Natural killer cell (primary cell): Measurements from ENCODE around the gene PEX11G. TPM values are rescaled to one million over a fixed set of nuclear protein-coding genes. Genes with fewer than 3 reads are reported as not detected.

Source experiments
- ATAC-seq, 3 donors: fragments of 150-1000 bp in 2 of 3; fragments of 200-7000 bp in 1 of 3; cut with Tn5 transposase; 1 replicate in 1 of 3; 2 replicates in 2 of 3; pipeline ENCODE4 v1.10.0; 2021; ENCODE audit warnings: mild to moderate bottlenecking in 2 of 3, moderate library complexity in 2 of 3
- DNase-seq, 2 donors: peaks; one replicate each; pipeline versions ENCODE4 v3.0.0 to v3.0.0-alpha.2; 2013 to 2021; ENCODE audit warnings: mixed read lengths in 1 of 2
- H3K27ac ChIP-seq: one replicate; pipeline ENCODE4 v1.5.1; 2013; ENCODE audit warnings: mild to moderate bottlenecking, low read length
- H3K27me3 ChIP-seq: one replicate; pipeline ENCODE4 v1.6.1; 2013; ENCODE audit warnings: low read length; ENCODE audit not compliant: control insufficient read depth, insufficient read depth
- H3K36me3 ChIP-seq: one replicate; pipeline ENCODE4 v1.6.1; 2013; ENCODE audit warnings: low read length; ENCODE audit not compliant: control insufficient read depth, insufficient read depth
- H3K4me1 ChIP-seq: one replicate; pipeline ENCODE4 v1.6.1; 2013; ENCODE audit warnings: low read length; ENCODE audit not compliant: control insufficient read depth, insufficient read depth
- H3K4me3 ChIP-seq: one replicate; pipeline ENCODE4 v1.5.1; 2013; ENCODE audit warnings: low read length
- H3K9me3 ChIP-seq: one replicate; pipeline ENCODE4 v1.6.1; 2013; ENCODE audit warnings: low read length; ENCODE audit not compliant: control insufficient read depth, insufficient read depth
- H3K27ac Mint-ChIP-seq, 2 donors: one replicate each; pipeline ENCODE4 v1.8.0; 2022; ENCODE audit warnings: mild to moderate bottlenecking in 2 of 2, mixed read lengths in 2 of 2, moderate library complexity in 1 of 2
- H3K27me3 Mint-ChIP-seq, 2 donors: one replicate each; pipeline ENCODE4 v1.8.0; 2022; ENCODE audit warnings: low read depth in 2 of 2, mixed read lengths in 2 of 2
- H3K36me3 Mint-ChIP-seq: one replicate; pipeline ENCODE4 v1.8.0; 2022; ENCODE audit warnings: mixed read lengths
- H3K4me1 Mint-ChIP-seq, 2 donors: one replicate each; pipeline ENCODE4 v1.8.0; 2022; ENCODE audit warnings: mixed read lengths in 2 of 2
- H3K4me3 Mint-ChIP-seq: one replicate; pipeline ENCODE4 v1.8.0; 2022; ENCODE audit warnings: mild to moderate bottlenecking, moderate library complexity, mixed read lengths
- H3K9me3 Mint-ChIP-seq, 2 donors: one replicate each; pipeline ENCODE4 v1.8.0; 2022; ENCODE audit warnings: mixed read lengths in 2 of 2
- CTCF ChIP-seq: fragments of 200-600 bp; IDR thresholded peaks from one replicate; pipeline ENCODE4 v1.8.0; 2022; ENCODE audit warnings: antibody characterized with exemption
- WGBS: methylation state at CpG from one replicate; pipeline ENCODE4 v1.1.7; 2013; ENCODE audit warnings: missing lambda C conversion rate; ENCODE audit not compliant: insufficient coverage; 5-methylcytosine and 5-hydroxymethylcytosine counted together
- intact Hi-C: fragments of 100-400 bp; cut with micrococcal nuclease; formaldehyde crosslinking; loops from one replicate; pipeline ENCODE4 v1.14.2; 2022
- total RNA-seq, 4 donors: library from RNA; stranded (reverse); fragments of 120-200 nt in 1 of 4; gene quantifications; one replicate each; pipeline versions ENCODE4 v1.2.3 to v1.2.4, GENCODE V29; 2013 to 2022

Gene PEX11G
- 1 to 10 TPM in 1 of 3 donors, under 1 TPM in 1, not detected in 1; 0.33 to 1.5 TPM for total RNA-seq
- total RNA-seq (2013), result 0.61 TPM

GRCh38 chr19:7488736-7489353, at the start of gene PEX11G:
Gene PEX11G, minus strand, starts transcription at chr19:7489035. Its CDS starts 25 bp downstream, at chr19:7489010.
- Histone ChIP-seq H3K4me1 (peaks cover 19% of the 10 kb centered on the region), H3K9me3 (no peaks in the 10 kb centered on the region), H3K27ac (peak within 1 kb of the TSS; percentile 72), H3K36me3 (no peaks in the 10 kb centered on the region), H3K27me3 (no peaks in the 10 kb centered on the region), H3K4me3 (peak within 1 kb of the TSS; percentile 55)
- TF ChIP-seq CTCF, result no peak
- DNase-seq (peak; percentile 95 to 96), ATAC-seq (peak; percentile 91 to 96 (median 94))
- intact Hi-C loops, result no loop called here
- WGBS, result under 1% methylated on average over 49 of the region's 49 CpGs
- H3K9me3 Mint-ChIP-seq, result no peaks in the 10 kb centered on the region
- H3K4me3 Mint-ChIP-seq, result peak within 1 kb of the TSS; percentile 93
- no peaks in the 10 kb centered on the region for H3K27me3 Mint-ChIP-seq
- peak within 1 kb of the TSS; percentile 85 to 87 for H3K27ac Mint-ChIP-seq
- H3K4me1 Mint-ChIP-seq, result peaks cover 11 to 22% of the 10 kb centered on the region in 2 donors
- no peaks in the 10 kb centered on the region for H3K36me3 Mint-ChIP-seq

- peaks cover 17 to 23% of the 10 kb centered on the region in 2 donors for H3K4me1 Mint-ChIP-seq
- no peaks in the 10 kb centered on the region for H3K36me3 Mint-ChIP-seq
- H3K4me3 ChIP-seq, result peak overlapping the region; percentile 96
- H3K9me3 ChIP-seq, result no peaks in the 10 kb centered on the region
- DNase-seq (no peak), ATAC-seq (peak in 2 of 3 donors; percentile 0 to 1)
- H3K4me3 Mint-ChIP-seq, result peak overlapping the region; percentile 96
- no peaks in the 10 kb centered on the region for H3K27me3 ChIP-seq
- H3K4me1 ChIP-seq, result peaks cover 32% of the 10 kb centered on the region
- H3K27ac ChIP-seq, result peak overlapping the region; percentile 66
- 18% methylated on average over 29 of the region's 30 CpGs for WGBS
- intact Hi-C loops, result no loop called here
- no peaks in the 10 kb centered on the region for H3K9me3 Mint-ChIP-seq
- no peaks in the 10 kb centered on the region for H3K27me3 Mint-ChIP-seq
- no peak for TF ChIP-seq CTCF
- peak overlapping the region; percentile 87 to 93 for H3K27ac Mint-ChIP-seq
- H3K36me3 ChIP-seq, result peaks cover 17% of the 10 kb centered on the region
These were observed 47.3 kb upstream of the PEX11G start for GRCh38 chr19:7535998-7536695.

GRCh38 chr19:7535047-7535997, 46.5 kb upstream of the PEX11G start, which contains the start of gene PNPLA6:
Gene PNPLA6, plus strand, starts transcription at chr19:7535717. Its CDS starts 72 bp downstream, at chr19:7535789.
- peak within 1 kb of the TSS; percentile 87 to 93 for H3K27ac Mint-ChIP-seq
- no peaks in the 10 kb centered on the region for H3K36me3 Mint-ChIP-seq
- intact Hi-C loops, result no loop called here

More at GRCh38 chr19:7535047-7535997, 46.5 kb upstream of the PEX11G start, which contains the start of gene PNPLA6:
- Histone ChIP-seq H3K4me3 (peak within 1 kb of the TSS; percentile 96), H3K27me3 (no peaks in the 10 kb centered on the region), H3K4me1 (peaks cover 32% of the 10 kb centered on the region), H3K27ac (peak within 1 kb of the TSS; percentile 66), H3K9me3 (no peaks in the 10 kb centered on the region), H3K36me3 (peaks cover 9% of the 10 kb centered on the region)
- ATAC-seq (peak; percentile 85 to 95 (median 87)), DNase-seq (peak; percentile 93 to 95)
- no peaks in the 10 kb centered on the region for H3K27me3 Mint-ChIP-seq
- H3K4me1 Mint-ChIP-seq, result peaks cover 17 to 23% of the 10 kb centered on the region in 2 donors
- no peaks in the 10 kb centered on the region for H3K9me3 Mint-ChIP-seq
- TF ChIP-seq CTCF, result no peak
- peak within 1 kb of the TSS; percentile 96 for H3K4me3 Mint-ChIP-seq
- under 1% methylated on average over 76 of the region's 76 CpGs for WGBS
